GM19463 (cell line): ENCODE results near the gene LHPP.
A peak's percentile ranks its signal among the peaks of the same experiment; 100 is the strongest.
"Not testable (repeated sequence)": the region's sequence is repeated elsewhere in the genome, so short reads cannot be mapped to it uniquely, and the experiment has no call there.

Experiments
- ATAC-seq: cut with Tn5 transposase; IDR thresholded peaks from one replicate; pipeline ENCODE4 v1.9.1; 2021; ENCODE audit warnings: mild to moderate bottlenecking, moderate library complexity; ENCODE audit not compliant: unreplicated experiment

The LHPP gene

GRCh38 chr10:124601431-124602120, 140.0 kb downstream of the LHPP start:
- peak; percentile 65 for ATAC-seq

DNA sequence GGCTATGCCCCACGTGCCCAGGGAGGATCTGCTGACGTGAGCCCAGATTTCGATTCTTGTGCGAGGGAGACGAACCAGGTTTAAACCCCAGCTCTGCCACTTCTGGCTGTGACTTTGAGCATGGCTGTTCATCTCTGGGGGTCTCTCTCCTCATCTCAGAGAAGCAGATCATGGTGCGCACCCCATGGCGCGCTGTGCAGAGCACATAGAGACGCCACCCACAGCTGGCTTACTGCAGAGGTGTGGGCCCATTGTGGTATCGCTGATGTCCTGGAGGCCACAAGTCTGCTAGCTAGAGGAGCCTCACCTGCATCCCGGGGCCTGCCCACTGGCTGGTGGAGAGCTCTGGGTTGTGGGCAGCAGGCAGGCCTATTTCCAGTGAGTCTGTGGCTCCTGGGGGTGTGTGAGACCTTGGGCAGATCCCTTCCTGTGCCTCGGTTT, 140.5 kb downstream of the LHPP start:
- no peak for ATAC-seq

DNA sequence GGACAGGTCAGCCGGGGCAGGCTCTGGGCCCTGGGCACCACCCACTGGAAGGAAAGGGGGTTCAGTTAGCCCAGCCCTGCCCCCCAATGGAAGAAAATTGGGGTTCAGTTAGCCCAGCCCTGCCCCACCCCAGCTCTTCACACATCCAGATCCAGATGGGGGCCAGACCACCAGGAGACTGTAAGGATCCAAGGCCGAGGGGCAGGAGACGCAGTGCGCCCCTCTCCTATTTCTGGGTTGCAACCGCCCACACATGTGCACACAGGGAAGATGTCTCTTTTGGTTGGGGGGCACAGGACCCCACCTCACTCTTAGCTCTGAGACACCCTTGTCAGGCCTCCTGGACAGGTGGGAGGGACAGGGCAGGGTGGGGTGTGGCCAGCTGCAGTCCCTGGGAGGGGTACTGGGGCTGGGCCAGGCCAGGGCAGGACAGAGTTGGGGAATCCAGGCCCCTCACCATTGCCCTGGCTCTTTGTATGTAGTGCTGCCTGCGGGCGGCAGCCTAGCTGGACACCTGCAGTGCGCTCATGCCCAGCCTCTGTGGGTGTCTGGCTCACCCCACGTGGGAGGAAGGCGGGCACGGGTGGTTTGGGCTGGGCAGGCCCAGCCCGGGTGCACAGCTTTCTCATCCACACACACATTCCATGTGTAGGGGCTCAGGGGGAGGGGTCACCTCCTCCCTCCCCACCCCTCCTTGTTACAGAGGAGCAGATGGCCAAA, 141.2 kb downstream of the LHPP start:
- no peak for ATAC-seq

DNA sequence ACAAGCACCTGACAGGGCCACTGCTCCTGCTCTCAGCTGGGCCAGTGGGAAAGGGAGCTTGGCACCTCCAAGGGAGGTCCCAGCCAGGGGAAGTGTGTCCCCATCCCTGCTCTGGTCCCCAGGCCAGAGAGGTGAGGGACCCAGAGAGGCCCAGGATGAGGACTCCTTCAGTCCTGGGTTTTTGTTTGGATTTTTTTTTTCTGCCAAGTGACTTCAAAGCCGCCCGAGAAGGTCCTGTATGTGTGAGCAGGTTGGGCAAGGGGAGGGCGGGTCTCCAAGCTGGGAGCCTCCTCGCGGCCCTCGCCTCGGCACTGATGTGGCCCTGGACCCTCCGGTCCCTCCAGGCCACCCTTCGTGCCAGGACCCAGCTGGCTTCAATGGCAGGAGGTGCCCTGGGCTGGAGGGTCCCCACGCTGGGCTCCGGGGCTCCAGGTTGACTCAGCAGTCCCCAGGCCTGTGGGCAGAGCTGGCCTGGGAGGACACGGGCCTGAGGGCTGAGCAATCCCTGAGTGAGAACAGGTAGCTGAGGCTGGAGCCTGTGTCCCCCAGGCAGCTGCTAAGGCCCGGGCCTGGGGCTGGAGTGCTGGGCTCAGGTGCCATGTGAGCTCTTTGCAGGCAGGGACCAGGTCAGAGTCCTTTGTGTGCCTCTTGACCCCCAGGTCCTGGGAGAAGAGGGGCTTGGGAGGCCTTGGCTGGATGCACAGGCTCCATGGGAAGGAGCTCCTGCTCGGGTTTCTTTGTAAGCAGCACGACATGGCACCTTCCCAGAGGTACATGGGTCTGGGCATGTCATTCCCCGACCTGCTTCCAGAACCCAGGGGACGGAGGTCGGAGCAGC, 142.0 kb downstream of the LHPP start:
- ATAC-seq = no peak

GRCh38 chr10:124604214-124605000, 142.8 kb downstream of the LHPP start:
- no peak for ATAC-seq

DNA sequence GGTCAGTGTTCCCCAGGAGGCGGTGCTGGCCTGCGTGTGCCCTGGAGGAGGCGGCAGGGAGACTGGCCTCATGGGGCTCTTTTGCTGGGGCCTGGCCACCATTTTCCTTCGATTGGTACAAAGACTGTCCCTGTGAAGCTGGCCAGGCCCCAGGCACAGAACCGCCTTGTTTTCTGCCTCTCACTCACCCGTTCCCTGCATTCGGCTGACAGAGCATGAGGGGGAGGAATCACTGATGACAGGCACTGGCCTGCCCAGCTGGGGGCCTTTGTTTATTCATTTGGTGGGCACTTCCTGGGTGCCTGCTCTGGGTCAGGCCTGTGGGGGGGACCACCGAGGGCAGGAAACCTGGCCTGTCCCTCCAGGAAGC, 143.4 kb downstream of the LHPP start:
- no peak for ATAC-seq

DNA sequence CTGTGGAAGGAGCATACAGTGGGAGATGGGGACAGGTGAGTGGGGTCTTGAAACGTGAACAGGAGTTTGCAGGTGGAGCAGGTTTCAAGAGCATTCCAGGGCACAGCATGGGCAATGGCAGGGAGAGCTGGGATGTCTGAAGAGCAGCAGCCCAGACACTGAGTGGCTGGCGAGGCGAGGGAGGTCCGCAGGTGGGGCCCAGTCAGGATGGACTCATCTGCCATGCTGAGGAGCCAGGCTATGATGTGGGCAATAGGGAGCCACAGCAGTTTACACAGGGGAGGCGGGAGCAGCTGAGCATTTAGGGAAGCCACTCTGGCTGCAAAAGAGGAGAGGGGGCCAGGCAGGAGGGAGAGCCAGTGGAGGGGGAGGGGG, 143.8 kb downstream of the LHPP start:
- no peak for ATAC-seq

GRCh38 chr10:124605856-124606812, 144.5 kb downstream of the LHPP start:
- ATAC-seq = no peak

DNA sequence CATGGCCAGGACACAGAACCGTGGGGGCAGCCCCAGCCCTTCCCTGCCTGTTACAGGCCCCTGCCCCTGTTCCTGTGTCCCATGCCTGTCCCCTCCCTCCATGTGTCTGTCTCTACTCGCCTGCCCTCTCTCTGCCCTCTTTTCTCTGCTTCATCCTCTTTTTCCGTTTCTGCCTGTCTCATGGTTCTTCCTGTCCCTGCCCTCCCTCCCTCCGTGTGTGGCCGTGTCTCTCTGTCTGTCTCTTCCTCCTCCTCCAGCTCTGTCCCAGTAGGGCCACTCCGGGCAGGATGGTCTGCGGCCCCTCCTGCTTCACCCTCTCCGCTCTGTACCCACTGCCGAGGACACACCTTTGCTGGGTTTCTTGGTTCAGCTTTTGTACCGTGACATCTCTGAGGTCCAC, 145.2 kb downstream of the LHPP start:
- no peak for ATAC-seq

DNA sequence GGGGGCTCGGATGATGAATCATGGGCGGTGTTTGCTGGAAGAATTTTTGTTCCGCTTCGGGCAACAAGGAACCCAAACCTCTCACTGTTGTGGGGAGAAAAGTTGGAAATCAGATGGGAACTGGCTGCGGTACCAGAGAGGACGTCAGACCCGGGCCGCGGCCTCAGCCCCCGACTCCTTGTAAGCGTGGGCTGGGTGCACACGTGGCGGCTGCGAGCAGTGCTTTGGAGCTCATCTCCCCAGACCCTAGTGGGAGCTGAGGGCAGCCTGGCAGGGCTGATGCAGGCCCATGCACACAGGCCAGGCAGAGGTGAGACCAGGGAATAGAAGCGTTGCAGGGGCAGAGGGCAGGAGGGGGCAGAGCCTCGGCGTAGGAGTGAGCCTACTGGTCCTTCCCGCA, 146.1 kb downstream of the LHPP start:
- no peak for ATAC-seq

DNA sequence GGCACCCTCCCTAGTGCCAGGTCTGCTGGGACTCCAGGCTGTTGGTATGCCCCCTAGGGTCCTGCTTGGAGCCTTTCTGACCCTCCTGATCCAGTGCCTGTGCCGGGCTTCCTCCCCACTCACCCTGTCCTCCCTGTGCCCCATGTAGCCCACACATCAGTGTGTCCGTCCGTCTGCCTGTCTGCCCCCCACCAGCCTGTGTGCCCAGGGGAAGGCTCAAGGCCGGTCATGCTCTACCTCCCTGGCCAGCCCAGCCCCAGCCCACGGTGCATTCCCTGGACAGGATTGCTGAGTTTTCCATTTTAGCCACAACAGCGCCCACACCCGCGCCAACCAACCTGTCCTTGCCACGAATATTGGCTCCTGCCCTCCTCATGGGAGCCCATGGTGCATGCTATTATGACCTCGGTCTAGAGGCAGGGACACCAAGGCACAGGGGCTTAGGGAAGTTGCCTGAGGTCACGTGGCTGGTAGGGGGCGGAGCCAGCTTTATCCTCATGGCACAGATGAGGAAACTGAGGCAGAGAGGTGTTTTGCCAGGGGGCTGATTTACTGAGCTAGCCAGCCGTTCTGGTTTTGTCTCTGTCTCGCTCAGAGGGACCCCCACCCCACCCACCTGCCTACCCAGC, 146.6 kb downstream of the LHPP start:
- no peak for ATAC-seq

DNA sequence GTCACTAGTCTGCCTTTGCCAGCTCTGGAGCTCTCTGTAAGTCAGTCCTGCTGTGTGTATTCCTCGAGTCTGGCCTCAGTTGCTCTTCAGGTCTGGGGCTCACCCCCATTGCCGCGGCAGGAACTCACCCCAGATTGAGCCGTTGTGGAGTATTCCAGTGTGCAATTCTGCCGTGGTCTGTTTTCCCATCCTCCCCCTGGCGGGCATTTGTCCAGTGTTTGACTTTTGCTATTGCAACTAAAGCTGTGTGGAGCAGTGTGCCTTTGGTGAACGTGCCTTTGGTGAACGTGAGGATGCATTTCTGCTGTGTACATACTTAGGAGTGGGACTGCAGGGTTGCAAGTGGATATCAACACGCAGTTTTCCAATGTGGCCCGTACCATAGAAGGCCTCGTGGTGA, 148.1 kb downstream of the LHPP start:
- ATAC-seq = no peak

DNA sequence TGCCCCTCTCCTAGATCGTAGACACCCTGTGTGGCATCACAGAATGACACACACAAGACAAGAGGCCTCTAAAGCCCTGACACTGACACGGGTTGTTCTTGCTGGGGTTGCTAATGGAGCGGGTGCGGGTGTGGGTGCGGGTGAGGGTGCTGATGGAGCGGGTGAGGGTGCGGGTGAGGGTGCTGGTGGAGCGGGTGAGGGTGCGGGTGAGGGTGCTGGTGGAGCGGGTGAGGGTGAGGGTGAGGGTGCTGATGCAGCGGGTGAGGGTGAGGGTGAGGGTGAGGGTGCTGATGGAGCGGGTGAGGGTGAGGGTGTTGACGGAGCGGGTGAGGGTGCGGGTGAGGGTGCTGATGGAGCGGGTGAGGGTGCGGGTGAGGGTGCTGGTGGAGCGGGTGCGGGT, 148.6 kb downstream of the LHPP start:
- not testable (repeated sequence) for ATAC-seq

DNA sequence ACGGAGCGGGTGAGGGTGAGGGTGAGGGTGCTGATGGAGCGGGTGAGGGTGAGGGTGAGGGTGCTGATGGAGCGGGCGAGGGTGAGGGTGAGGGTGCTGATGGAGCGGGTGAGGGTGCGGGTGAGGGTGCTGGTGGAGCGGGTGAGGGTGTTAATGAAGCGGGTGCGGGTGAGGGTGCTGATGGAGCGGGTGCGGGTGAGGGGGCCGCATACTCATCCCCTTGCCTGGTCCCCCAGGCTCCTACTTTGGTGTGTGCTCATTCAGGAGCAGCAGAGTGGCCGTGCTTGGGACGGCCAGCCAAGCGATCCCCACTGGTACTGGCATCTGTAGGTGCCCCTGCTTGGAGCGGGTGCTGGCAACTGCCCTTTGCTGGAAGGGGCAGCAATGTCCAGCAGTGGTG, 149.2 kb downstream of the LHPP start:
- ATAC-seq = not testable (repeated sequence)

DNA sequence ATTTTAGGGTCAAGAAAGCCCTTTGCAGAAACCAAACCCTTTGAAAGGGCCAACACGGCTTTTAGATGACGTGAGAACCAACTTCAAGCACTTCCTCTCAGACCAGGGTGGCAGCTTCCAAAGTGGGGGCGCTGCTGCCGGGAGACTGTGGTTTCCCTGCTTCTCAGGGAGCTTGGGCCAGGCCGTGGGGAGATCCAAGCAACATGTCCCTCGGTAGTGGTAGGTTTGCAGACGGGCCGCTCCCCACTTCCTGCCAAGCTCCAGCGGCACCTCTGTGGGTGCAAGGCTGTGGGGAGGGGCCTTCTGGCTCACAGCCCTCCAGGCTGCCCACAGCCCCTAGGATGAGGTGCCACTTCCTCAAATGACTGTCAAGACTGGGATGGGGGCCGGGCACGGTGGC, 150.1 kb downstream of the LHPP start:
- ATAC-seq = no peak

GRCh38 chr10:124612611-124613498, 151.2 kb downstream of the LHPP start:
- ATAC-seq = no peak

- peak; percentile 55 for ATAC-seq
These were observed 152.5 kb downstream of the LHPP start for GRCh38 chr10:124614003-124614659.

GRCh38 chr10:124615259-124615658, 153.6 kb downstream of the LHPP start:
- no peak for ATAC-seq
